Natural killer cell treated with Interleukin-12 subunit alpha and Interleukin-12 subunit beta and Interleukin-15 and Interleukin-18, amount 100 ng/mL, for 72 hours (primary cell): ENCODE results near the gene TAGAP. TPM values are rescaled to one million over a fixed set of nuclear protein-coding genes. Genes with fewer than 3 reads are reported as not detected.
"Not testable (repeated sequence)": the region's sequence is repeated elsewhere in the genome, so short reads cannot be mapped to it uniquely, and the experiment has no call there.

ENCODE experiments used
- ATAC-seq, 2 donors: fragments of 150-1000 bp; cut with Tn5 transposase in 1 of 2; sonication (Bioruptor Pico), chemical (Tn5 transposase) in 1 of 2; 2 replicates each; pipeline ENCODE4 v1.10.0; 2021
- DNase-seq: peaks from one replicate; pipeline ENCODE4 v3.0.0; 2022; ENCODE audit warnings: low spot score
- H3K27ac Mint-ChIP-seq, 2 donors: 1 replicate in 1 of 2; 2 replicates in 1 of 2; pipeline ENCODE4 v1.8.0; 2022; ENCODE audit warnings: mixed read lengths in 2 of 2, mild to moderate bottlenecking in 1 of 2, moderate library complexity in 1 of 2
- H3K27me3 Mint-ChIP-seq, 2 donors: 1 replicate in 1 of 2; 2 replicates in 1 of 2; pipeline ENCODE4 v1.8.0; 2022; ENCODE audit warnings: mixed read lengths in 2 of 2
- H3K36me3 Mint-ChIP-seq: one replicate; pipeline ENCODE4 v1.8.0; 2022; ENCODE audit warnings: mixed read lengths
- H3K4me1 Mint-ChIP-seq, 2 donors: 1 replicate in 1 of 2; 2 replicates in 1 of 2; pipeline ENCODE4 v1.8.0; 2022; ENCODE audit warnings: low read depth in 2 of 2, mixed read lengths in 2 of 2, mild to moderate bottlenecking in 1 of 2
- H3K4me3 Mint-ChIP-seq: one replicate; pipeline ENCODE4 v1.8.0; 2022; ENCODE audit warnings: mixed read lengths
- H3K9me3 Mint-ChIP-seq: 2 replicates; pipeline ENCODE4 v1.8.0; 2022; ENCODE audit warnings: mixed read lengths
- total RNA-seq, 2 donors: library from RNA; stranded (reverse); gene quantifications; one replicate each; pipeline ENCODE4 v1.2.3, GENCODE V29; 2022

Gene TAGAP
- total RNA-seq, 2 donors from 2014 or later: 39.6 to 46.8 TPM

DNA sequence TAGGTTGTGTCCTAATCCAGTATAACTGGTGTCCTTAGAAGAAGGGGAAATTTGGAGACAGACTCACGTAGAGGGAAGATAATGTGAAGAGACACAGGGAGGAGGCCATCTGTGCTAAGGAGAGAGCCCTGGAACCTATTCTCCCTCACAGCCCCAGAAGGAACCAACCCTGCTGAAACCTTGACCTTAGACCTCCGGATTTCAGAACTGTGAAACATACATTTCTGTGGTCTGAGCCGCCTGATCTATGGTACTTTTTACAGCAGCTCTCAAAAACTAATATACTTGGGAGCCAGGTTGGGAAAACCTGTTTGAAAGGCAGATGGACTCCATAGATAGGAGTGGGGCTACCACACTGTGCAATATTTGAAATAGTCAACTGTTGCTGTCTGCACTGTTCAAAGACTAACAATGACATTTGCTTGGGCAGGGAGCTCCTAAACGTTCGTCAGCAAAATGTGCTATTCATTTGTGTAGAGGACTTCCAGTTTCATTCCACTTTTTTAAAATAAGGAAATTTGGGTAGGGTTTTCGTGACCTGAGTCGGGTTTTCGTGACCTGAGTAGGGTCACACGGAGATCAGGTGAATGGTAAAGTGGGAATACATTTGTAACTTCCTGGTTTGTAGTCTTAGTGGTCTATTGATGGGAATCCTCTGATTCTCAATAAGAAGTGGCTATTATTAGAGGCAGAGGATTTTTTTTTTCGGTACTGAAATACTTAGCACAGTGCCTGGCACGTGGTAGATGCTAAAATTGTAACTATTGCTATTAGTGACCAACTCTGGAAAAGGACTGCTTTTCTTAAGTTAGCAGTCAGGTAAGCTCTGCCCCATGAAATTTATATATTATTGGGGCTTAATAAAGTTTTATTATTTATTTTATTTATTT is 11.4 kb downstream of the TAGAP start:
- Mint-ChIP-seq H3K36me3 (peaks cover 20% of the 10 kb centered on the region), H3K4me3 (no peak overlapping the region), H3K9me3 (no peaks in the 10 kb centered on the region), H3K27me3 (no peaks in the 10 kb centered on the region), H3K27ac (peak overlapping the region in 1 of 2 donors; percentile 4), H3K4me1 (peaks cover 23 to 36% of the 10 kb centered on the region in 2 donors)
- DNase-seq (no peak), ATAC-seq (no peak)

DNA sequence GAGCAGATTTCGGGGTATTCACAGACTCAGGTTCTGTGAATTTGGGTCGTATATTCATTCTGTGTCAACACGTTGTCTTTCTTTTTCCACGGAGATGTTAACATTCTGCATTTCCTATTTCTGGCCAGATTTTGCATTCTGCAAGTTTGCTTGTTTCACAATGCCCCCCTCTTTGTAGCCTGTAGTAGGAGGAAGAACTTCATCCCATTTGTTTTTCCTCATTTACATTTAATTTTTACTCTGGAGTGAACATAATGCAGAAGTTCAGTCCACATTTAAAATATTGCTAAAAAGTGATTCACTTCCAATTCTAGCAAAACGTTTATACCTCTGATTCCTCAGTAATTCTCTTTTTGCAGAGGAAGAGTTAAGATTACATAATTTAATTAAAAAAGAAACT is 12.9 kb downstream of the TAGAP start:
- peaks cover 14 to 26% of the 10 kb centered on the region in 2 donors for H3K4me1 Mint-ChIP-seq
- H3K36me3 Mint-ChIP-seq: peaks cover 11% of the 10 kb centered on the region
- H3K4me3 Mint-ChIP-seq: no peak overlapping the region
- ATAC-seq: no peak
- H3K27me3 Mint-ChIP-seq: no peaks in the 10 kb centered on the region
- no peak overlapping the region for H3K27ac Mint-ChIP-seq
- H3K9me3 Mint-ChIP-seq: no peaks in the 10 kb centered on the region
- DNase-seq: no peak

DNA sequence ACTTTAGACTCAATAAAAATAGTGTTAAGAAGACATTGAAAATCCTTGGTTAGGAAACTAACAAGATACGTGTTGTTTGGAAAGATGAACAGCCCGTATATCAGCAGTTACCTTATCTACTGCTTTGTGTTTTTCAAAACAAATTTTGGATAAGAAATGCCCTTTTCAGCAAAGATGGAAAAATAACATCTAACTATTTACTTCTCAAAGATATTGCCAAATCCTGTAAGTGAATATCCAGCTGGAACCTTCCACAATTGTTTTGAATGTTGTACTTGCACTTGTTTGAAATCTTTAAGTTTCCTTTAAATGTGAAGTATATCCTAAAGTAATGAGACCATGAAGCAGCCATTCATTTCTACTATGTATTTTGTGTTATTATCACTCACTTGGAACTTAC is 14.6 kb downstream of the TAGAP start:
- Mint-ChIP-seq H3K36me3 (peaks cover 13% of the 10 kb centered on the region), H3K27me3 (no peaks in the 10 kb centered on the region), H3K4me3 (no peak overlapping the region), H3K27ac (no peak overlapping the region), H3K9me3 (peaks cover 8% of the 10 kb centered on the region), H3K4me1 (peaks cover 6 to 9% of the 10 kb centered on the region in 2 donors)
- no peak for DNase-seq
- no peak for ATAC-seq

DNA sequence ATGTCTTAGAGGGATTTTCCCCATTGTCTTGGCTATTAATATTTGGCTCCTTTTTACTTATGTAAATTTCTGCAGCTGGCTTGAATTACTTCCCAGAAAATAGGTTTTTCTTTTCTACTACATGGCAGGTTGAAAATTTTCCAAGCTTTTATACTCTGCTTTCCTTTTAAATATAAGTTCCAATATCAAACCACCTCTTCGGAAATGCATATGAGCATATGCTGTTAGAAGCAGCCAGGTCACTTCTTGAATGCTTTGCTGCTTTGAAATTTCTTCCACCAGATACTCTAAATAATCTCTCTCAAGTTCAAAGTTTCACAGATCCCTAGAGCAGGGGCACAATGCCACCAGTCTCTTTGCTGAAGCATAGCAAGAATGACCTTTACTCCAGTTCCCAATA is 19.6 kb downstream of the TAGAP start:
- DNase-seq, H3K4me3 Mint-ChIP-seq, H3K27me3 Mint-ChIP-seq, ATAC-seq, H3K27ac Mint-ChIP-seq: not testable (repeated sequence)
- H3K9me3 Mint-ChIP-seq: peaks cover 15% of the 10 kb centered on the region
- H3K4me1 Mint-ChIP-seq: peaks cover 18 to 23% of the 10 kb centered on the region in 2 donors
- H3K36me3 Mint-ChIP-seq: peaks cover 23% of the 10 kb centered on the region

DNA sequence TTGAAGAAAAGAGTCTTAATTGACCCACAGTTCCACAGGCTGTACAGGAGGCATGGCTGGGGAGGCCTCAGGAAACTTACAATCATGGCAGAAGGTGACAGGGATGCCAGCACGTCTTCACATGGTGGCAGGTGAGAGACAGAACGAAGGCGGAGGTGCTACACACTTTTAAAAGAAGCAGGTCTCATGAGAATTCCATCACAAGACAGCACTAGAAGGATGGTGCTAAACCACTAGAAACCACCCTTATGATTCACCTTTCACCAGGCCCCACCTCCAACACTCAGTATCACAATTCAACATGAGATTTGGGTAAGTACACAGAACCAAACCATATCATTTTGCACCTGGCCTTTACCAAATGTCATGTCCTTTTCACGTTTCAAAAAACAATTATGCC is 20.9 kb downstream of the TAGAP start:
- peak overlapping the region; percentile 11 to 24 for H3K27ac Mint-ChIP-seq
- H3K4me3 Mint-ChIP-seq: no peak overlapping the region
- H3K27me3 Mint-ChIP-seq: no peaks in the 10 kb centered on the region
- H3K36me3 Mint-ChIP-seq: peaks cover 23% of the 10 kb centered on the region
- peaks cover 15% of the 10 kb centered on the region for H3K9me3 Mint-ChIP-seq
- H3K4me1 Mint-ChIP-seq: peaks cover 27 to 31% of the 10 kb centered on the region in 2 donors
- peak; percentile 78 to 87 for ATAC-seq
- no peak for DNase-seq

DNA sequence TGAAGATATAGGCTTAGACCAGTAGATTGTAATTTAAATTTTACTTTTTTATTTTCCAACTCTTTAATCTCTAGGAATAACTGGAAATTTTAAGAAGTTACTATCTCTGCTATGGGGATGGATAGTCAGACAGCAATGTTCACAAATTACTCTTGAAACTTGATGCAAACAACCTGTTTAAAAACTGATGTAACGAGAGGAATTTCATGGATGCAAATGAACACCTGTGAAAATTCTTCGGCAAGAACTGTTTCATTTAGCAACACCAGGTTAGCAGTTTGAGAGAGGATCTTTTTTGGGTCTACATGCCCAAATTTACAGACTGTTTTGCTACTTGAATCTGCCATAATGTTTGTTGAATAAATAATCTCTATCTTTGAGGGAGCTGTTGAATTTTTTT is 24.8 kb downstream of the TAGAP start:
- Mint-ChIP-seq H3K27ac (peak overlapping the region in 1 of 2 donors; percentile 58), H3K36me3 (peaks cover 13% of the 10 kb centered on the region), H3K9me3 (peaks cover 7% of the 10 kb centered on the region)

DNA sequence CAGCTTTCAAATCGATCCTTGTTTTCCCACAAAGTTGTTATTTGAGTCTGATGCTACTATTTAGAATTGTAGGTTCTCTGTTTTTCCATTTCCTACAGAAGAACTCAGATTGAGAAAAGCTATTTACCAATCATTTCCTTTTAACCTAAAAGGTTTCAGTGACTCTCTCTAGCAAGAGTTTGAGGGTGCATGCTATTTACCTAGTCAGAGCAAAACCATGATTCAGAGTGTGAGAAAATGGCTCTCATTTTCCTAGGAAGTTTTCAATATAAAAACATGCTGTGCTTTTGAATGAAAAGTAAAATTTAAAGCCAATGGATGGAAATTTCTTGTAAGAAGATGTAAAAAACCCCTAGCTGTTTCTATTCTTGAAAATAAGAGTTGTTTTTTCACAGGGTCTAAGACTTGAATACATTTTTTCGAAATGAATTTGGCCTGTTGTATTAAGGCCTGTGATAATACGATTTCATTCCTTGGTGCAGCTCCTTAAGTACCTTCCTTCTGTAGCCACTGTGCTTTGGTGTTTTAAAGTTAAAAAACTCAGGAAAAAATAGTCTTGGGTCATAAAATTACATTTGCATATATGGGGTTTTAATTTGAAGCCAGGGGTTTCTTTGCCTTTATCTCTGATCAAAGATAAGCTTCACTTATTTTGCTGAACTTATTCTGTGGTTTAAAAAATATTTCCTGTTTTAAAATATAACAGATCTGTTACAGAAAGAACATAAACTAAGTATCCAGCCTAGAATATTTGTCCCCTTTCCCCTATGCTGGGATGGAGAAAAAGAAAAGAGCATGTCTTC is 26.8 kb downstream of the TAGAP start:
- ATAC-seq (peak; percentile 85 to 87), DNase-seq (no peak)
- Mint-ChIP-seq H3K36me3 (no peaks in the 10 kb centered on the region), H3K4me1 (peaks cover 33 to 38% of the 10 kb centered on the region in 2 donors), H3K27me3 (no peaks in the 10 kb centered on the region), H3K4me3 (peak overlapping the region; percentile 30), H3K9me3 (no peaks in the 10 kb centered on the region), H3K27ac (peak overlapping the region; percentile 3 to 33)

More for the DNA sequence above, 24.8 kb downstream of the TAGAP start:
- H3K27me3 Mint-ChIP-seq: no peaks in the 10 kb centered on the region
- ATAC-seq: no peak
- H3K4me3 Mint-ChIP-seq: no peak overlapping the region
- H3K4me1 Mint-ChIP-seq: peaks cover 41 to 42% of the 10 kb centered on the region in 2 donors
- DNase-seq: no peak

DNA sequence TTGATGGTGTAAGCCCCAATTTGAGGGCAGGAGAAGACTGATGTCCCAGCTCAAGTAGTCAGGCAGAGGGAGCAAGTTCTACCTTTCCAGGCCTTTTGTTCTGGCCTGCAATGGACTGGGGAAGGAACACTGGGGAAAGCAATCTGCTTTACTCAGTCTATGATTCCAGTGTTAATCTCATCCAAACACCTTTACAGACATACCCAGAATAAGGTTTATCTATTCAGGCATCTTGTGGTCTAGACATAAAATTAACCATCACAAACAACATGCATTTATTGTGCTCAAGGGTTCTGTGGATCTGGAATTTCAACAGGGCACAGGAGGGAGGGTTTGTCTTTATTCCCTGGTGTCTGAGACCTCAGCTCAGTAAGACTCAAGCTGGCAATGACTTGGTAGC is 30.4 kb downstream of the TAGAP start:
- Mint-ChIP-seq H3K9me3 (no peaks in the 10 kb centered on the region), H3K27ac (peak overlapping the region; percentile 13 to 61), H3K27me3 (no peaks in the 10 kb centered on the region), H3K4me3 (no peak overlapping the region), H3K36me3 (no peaks in the 10 kb centered on the region), H3K4me1 (peaks cover 35 to 51% of the 10 kb centered on the region in 2 donors)
- DNase-seq (no peak), ATAC-seq (no peak)

DNA sequence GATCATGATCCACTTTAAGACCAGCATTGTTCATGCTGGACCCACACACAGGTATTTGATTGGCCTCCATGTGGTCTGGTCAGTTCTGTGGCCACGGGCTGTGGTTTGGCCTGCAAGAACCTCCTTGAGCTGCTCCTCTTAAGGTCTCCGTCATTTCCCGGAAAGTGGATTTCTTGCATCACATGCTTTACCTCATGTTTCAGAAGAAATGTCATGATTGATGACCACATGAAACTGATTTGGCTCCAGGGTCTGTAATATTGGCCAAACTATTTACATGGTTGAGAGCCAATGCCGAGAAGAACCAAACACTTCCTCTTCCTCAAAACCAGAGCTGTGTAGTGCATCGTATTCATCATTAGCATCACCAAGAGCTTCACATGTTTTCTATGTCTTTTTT is 31.6 kb downstream of the TAGAP start:
- Mint-ChIP-seq H3K9me3 (no peaks in the 10 kb centered on the region), H3K27ac (peak overlapping the region; percentile 31 to 61), H3K4me1 (peaks cover 28 to 45% of the 10 kb centered on the region in 2 donors), H3K36me3 (no peaks in the 10 kb centered on the region), H3K27me3 (no peaks in the 10 kb centered on the region), H3K4me3 (peak overlapping the region; percentile 38)
- DNase-seq: no peak
- peak; percentile 53 to 68 for ATAC-seq

DNA sequence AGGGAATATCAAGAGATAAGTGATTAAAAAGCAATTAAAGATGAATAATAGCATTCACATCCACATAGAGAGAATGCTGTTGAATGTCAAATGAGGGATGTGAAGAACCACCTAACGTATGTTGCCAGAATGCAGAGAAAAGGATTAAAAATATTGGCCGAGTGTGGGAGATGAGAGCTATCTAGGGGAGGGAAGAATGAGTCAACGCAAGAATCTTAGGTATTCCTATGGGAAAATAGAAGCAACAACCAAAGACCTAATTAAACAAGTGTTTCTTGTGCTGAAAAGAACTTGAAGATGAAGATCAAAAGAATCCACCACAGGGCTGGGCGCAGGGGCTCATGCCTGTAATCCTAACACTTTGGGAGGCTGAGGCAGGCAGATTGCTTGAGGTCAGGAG is 32.6 kb downstream of the TAGAP start:
- no peaks in the 10 kb centered on the region for H3K9me3 Mint-ChIP-seq
- H3K4me3 Mint-ChIP-seq: no peak overlapping the region
- no peaks in the 10 kb centered on the region for H3K27me3 Mint-ChIP-seq
- DNase-seq (no peak), ATAC-seq (no peak)
- H3K27ac Mint-ChIP-seq: peak overlapping the region in 1 of 2 donors; percentile 3
- H3K36me3 Mint-ChIP-seq: no peaks in the 10 kb centered on the region
- peaks cover 29 to 37% of the 10 kb centered on the region in 2 donors for H3K4me1 Mint-ChIP-seq

DNA sequence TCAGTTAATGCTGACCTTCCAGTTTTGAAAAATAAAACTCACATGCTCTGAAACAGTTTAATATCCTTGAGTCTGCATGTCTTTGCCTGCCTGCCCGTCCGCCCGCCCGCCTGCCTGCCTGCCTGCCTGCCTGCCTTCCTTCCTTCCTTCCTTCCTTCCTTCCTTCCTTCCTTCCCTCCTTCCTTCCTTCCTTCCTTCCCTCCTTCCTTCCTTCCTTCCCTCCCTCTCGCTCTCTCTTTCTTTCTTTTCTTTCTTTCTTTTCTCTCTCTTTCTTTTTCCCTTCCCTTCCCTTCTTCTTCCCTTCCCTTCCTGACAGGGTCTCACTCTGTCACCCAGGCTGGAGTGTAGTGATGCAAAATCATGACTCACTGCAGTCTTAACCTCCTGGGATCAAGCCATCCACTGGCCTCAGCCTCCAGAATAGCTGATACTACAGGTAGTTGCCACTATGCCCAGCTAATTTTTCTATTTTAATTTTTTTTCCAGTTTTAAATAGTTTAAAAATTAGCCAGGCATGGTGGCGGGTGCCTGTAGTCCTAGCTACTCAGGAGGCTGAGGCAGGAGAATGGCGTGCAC is 34.7 kb downstream of the TAGAP start:
- peaks cover 29 to 37% of the 10 kb centered on the region in 2 donors for H3K4me1 Mint-ChIP-seq
- H3K4me3 Mint-ChIP-seq: peak overlapping the region; percentile 56
- not testable (repeated sequence) for DNase-seq, H3K9me3 Mint-ChIP-seq, H3K36me3 Mint-ChIP-seq, ATAC-seq, H3K27me3 Mint-ChIP-seq
- H3K27ac Mint-ChIP-seq: peak overlapping the region; percentile 16 to 43

DNA sequence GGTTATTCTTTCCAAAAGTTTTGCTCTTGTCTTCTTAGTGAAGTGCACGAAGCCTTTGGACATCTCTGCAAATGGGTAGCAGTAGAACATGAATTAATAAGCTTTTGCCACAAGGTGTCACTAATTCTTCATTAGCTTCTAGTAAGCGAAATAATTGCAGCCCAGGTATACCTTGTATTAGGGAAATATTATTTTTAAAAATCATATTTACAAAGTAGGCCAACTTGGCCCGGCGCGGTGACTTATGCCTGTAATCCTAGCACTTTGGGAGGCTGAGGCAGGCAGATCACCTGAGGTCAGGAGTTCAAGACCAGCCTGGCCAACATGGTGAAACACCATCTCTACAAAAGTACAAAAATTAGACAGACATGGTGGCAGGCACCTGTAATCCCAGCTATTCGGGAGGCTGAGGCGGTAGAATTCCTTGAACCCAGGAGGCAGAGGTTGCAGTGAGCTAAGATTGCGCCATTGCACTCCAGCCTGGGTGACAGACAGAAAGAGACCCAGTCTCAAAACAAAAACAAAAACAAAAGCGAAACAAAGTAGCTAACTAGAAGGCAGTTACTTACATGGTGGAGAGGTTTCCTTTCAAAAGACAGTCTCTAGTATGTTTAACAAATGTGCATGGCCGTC is 36.0 kb downstream of the TAGAP start:
- Mint-ChIP-seq H3K4me1 (peaks cover 27 to 37% of the 10 kb centered on the region in 2 donors), H3K4me3 (peak overlapping the region; percentile 71), H3K9me3 (no peaks in the 10 kb centered on the region), H3K27ac (peak overlapping the region; percentile 40 to 48), H3K36me3 (no peaks in the 10 kb centered on the region), H3K27me3 (no peaks in the 10 kb centered on the region)
- DNase-seq: no peak
- ATAC-seq: peak; percentile 85 to 91

DNA sequence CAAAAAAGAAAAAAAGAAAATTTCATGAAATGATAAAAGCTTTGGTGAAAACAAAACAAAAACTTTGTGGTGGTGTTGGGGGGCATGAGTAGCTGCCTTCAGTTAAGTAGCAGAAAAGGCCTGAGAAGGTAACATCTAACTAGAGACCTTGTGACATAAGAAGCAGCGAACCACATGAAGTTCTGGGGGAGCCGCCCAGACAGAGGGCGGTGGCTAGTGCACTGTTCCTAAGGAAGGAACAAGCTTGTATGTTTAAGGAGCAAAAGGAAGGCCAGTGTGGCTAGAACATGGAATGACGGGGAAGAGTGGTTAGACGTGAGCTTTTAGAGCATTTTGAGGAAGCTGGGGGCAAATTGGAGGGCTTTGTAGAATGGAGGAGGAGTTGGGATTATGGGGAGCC is 37.3 kb downstream of the TAGAP start:
- no peak overlapping the region for H3K4me3 Mint-ChIP-seq
- no peaks in the 10 kb centered on the region for H3K36me3 Mint-ChIP-seq
- no peak for DNase-seq
- peak overlapping the region in 1 of 2 donors; percentile 7 for H3K27ac Mint-ChIP-seq
- H3K27me3 Mint-ChIP-seq: no peaks in the 10 kb centered on the region
- no peak for ATAC-seq
- H3K4me1 Mint-ChIP-seq: peaks cover 22 to 31% of the 10 kb centered on the region in 2 donors
- no peaks in the 10 kb centered on the region for H3K9me3 Mint-ChIP-seq
